GM19025 (cell line): Measurements from ENCODE around the gene SIGLEC14.

Experiments used
- ATAC-seq: cut with Tn5 transposase; IDR thresholded peaks from one replicate; pipeline ENCODE4 v1.9.1; 2021; ENCODE audit warnings: mild to moderate bottlenecking, low read depth, moderate library complexity; ENCODE audit not compliant: unreplicated experiment

SIGLEC14 gene

DNA sequence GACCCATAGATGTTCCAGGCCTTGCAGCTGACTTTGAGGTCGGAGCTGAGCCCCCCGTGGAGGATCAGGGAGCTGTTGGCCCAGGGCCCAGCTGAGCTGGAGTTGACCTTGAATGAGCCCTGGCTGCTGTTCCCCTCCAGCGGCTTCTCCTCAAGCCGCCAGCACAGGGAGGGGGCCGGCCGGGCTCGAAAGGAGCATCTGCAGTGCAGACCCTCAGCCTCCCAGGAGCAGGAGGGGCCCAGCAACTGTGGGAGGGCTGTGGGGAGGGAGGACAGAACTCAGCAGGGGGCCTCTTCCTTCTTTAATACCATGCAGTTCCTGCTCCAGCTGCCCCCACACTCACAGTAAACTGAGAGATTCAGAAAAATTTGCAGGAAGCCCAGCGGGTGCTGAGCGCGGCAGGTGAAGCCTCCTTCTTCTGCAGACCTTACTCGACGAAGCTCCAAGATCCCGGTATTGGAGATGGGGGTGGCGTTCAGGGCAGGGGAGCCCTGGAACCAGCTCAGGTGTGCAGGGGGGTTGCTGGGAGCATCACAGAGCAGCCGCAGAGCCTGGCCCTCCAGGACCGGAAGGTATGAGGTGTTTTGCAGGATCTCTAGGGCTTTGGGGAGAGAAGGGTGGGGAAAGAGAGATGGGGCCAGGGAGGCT, 19.0 kb downstream of the SIGLEC14 start:
- no peak for ATAC-seq

DNA sequence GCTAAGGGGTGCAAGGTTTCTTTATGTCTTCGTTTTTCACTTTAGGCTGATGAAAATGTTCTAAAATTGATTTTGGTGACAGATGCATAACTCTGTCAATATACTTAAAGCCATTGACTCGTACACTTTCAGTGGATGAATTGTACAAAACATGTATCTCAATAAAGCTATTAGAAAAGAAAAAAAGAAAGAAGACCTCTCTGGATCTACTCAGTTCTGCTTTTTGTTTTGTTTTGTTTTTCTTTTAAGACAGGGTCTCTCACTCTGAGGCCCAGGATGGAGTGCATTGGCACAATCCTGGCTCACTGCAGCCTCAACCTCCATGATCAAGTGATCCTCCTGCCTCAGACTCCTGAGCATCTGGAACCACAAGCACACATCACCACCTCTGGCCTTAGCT, 19.9 kb downstream of the SIGLEC14 start:
- ATAC-seq, result no peak

DNA sequence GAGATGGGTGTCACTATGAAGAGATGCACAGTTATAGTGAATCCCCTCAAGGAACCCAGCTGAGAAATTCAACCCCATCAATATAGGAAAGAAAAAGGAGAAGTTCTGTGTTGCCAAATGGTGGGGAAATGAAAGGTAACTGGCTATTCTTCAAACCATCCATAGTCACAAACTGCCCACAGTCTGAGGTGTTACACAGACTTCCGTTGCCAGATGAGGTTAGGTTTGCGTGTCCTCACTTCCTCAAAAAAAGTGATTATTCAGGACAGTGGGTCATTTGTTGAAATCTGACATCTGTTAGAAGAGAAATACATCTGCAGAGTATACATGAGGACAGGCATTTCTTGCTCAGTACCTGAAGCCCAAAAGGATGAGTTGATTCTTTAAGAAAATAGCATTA, 25.4 kb downstream of the SIGLEC14 start:
- ATAC-seq, result no peak

DNA sequence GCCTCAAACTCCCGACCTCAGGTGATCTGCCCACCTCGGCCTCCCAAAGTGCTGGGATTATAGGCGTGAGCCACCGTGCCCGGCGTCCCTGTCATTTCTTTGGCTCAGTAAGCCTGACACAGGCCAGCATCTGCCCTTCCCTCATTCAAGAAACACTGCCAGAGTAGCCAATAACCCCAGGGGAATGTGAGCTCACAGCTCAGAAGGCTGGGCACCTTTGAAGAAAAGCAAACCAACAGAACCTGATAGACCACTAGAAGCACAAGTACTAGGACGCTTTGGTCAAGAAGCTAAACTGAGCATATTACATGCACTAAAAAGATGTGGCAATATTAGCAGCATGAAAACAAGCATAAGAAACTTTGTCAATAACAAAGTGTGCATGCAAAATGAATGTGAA, 30.6 kb downstream of the SIGLEC14 start:
- ATAC-seq, result no peak

DNA sequence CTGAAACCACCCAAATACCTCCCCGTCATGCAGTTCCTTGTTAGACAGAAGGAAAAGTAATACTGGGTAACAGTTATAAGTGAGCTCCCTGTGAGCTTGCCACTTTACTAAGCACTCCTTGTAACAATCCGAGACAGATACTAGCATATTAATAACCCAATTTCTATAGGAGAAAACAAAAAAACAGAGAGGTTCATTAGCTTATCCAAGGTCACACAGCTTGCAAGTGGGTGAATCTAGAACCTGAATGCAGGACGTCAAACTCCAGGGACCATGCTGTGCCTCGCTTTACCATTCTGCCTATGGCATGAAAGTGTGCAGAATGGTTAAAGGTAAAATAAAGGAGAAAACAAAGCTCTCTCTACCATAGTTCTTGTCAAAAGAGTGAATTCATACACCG, 31.8 kb downstream of the SIGLEC14 start:
- ATAC-seq, result no peak

DNA sequence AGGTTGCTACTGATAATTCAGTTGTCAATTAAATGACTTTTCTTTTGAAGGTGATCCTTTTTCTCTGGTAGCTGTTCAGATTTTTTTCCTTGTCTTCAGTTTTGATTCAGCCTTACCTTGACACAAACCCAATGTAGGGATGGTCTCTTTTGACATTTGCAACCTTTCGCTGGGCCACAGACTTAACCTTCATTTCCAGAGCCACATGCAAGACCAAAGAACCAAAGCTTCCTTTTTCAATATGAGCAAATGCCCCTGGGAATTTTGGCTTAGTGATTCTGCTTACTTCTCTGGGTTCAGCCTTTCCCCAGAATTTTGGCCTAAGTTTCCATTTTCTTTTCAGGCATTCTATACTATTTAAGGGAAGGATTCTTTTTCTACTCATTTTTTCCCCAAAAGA, 36.0 kb downstream of the SIGLEC14 start:
- no peak for ATAC-seq

DNA sequence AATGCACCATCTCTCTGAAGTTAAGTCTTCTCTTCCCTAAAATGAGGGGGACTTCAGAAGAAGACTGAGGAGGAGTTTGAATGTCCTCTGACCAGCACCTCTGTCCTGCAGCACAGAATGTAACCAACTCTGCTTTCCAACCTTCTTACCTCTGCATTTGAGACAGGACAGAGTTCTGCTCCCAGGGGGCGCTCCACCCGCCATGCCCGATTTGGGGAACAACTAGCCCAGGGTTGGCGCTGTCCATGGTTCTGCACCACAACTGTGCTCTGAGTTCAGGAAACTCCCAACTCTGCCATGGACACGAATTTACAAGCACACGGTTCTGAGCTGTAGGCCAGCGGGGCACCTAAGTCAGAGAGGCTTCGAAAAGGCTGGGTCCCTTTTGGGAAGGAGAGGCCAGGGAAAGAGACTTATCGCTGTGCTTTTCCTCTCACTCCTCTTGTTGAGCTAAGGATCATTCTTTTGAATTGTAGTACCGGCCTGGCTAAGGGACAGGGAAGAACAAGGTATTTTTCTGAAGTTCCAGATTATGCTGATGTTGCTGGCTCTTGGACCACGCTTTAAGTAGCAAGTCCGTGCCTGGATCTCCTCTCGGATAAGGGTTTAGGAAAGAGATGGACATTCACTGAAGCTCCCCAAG, 38.6 kb downstream of the SIGLEC14 start:
- ATAC-seq, result no peak

DNA sequence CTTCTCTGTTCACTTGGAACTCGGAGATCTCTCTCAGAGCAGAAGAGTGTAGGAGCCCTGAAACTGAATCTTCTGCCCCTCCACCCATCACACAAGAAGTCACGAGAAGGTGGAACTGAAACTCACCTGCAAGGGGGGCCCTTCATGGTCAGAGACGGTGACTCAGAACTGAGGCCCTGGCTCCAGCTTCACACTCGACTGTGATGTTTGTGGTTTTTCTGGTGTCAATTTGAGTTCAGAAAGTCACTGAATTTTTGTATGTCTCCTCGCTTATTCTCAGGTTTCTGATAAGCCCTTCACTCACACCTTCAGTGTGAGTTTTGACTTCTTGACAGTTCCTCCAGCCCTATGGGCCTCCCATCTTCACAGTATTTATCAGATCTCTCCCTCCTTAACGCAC, 39.5 kb downstream of the SIGLEC14 start:
- ATAC-seq, result peak; percentile 96

DNA sequence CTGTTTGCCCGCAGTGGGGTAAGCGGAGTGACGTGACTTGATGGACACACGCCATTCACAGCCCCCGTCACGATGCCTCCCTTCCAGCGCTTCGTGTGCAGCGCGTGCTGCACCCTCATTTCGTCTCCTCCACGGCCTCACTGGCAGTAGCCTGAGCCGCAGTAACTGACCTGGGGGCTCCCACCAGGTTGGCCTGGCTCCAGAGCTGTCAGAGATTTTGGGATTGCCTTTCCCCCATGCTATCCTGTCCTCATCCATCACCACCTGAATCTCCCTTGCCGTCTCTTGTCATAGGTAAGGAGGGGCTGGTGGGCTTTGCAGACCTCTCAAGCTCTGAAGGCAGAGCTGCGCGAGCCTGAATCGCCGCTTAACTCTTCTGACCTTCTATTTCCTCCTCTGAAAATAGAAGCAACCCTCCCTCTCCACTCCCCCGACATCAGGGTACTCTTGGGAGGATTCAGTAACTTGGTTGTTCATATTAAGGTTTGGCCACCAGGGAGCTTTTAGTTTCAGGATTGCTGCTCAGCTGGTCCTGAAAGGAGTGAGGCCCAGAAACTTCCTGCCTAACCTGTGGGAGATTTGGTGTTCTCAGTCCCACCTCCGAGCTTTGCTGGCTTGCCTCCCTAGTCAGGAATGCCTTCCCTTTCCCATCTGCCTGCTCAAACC, 44.3 kb downstream of the SIGLEC14 start:
- no peak for ATAC-seq

DNA sequence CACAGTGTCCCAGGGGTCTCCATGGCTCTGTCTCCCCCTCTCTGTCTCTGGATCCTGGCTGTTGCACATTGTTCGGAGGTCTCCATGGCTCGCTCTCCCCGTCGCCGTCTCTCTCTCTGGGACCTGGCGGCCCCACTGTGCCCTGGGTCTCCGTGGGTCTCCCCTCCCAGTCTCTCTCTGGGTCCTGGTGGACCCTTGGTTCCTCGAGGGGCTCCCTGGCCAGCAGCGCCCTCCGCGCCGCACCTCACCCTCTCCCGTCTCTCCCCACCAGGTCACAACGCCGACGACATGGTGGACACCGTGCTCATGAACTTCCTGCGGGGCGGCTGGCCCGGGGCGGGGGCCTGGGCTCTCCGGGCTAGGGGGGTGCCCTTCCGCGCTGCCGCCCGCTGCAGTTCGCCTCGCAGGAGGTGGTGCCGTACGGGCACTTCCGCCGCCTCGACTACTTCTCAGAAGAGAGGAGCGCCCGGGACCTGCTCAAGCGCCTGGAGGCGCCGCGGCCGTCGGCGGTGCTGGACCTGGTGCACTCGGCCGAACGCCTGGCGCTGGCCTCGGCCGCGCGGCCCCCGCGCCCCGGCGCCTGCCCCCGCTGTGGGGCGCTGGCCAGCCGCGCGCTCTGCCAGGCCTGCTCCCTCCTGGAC, 45.6 kb downstream of the SIGLEC14 start:
- ATAC-seq, result no peak

DNA sequence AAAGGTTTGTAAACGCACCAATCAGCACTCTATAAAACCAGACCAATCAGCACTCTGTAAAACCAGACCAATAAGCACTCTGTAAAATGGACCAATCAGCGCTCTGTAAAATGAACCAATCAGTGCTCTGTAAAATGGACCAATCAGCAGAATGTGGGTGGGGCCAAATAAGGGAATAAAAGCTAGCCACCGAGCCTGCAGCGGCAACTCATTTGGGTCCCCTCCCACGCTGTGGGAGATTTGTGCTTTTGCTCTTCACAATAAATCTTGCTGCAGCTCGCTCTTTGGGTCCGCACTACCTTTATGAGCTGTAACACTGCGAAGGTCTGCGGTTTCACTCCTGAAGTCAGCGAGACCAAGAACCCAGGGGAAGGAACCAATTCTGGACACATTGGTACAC, 47.5 kb downstream of the SIGLEC14 start:
- no peak for ATAC-seq

DNA sequence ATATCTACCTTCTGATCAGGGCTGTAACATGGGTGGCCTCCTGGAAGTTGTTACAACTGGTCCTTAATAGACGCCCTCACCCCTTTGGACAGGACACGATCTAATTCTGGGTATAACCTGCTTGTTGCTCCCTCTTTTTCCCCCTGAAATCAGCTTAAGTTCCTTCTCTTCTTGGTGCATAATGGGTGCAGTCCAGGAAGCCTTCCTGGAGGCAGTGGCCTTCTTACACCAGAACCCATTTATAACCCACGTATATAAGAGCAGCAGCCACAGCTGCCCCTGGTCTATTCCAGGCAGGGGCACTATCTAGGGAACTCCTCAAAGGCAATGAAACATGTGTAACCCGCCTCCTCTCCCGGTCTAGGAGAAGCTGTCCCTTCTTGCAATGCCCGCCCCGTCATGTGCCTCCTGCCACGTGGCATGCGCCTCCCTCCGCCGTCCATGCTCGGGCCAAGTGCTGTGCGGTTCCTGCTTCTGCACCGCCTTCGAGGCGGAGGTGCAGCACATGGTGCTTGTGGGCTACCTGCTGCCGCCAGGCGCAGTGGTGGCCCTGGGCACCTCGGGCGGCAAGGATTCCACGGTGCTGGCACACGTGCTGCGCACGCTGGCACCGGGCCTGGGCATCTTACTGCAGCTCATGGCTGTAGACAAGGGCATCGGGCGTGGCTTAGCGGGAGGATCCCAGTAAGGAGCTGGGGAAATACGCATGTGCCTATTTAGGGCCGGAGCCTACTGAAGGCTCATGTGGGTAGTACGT, 48.3 kb downstream of the SIGLEC14 start:
- no peak for ATAC-seq

DNA sequence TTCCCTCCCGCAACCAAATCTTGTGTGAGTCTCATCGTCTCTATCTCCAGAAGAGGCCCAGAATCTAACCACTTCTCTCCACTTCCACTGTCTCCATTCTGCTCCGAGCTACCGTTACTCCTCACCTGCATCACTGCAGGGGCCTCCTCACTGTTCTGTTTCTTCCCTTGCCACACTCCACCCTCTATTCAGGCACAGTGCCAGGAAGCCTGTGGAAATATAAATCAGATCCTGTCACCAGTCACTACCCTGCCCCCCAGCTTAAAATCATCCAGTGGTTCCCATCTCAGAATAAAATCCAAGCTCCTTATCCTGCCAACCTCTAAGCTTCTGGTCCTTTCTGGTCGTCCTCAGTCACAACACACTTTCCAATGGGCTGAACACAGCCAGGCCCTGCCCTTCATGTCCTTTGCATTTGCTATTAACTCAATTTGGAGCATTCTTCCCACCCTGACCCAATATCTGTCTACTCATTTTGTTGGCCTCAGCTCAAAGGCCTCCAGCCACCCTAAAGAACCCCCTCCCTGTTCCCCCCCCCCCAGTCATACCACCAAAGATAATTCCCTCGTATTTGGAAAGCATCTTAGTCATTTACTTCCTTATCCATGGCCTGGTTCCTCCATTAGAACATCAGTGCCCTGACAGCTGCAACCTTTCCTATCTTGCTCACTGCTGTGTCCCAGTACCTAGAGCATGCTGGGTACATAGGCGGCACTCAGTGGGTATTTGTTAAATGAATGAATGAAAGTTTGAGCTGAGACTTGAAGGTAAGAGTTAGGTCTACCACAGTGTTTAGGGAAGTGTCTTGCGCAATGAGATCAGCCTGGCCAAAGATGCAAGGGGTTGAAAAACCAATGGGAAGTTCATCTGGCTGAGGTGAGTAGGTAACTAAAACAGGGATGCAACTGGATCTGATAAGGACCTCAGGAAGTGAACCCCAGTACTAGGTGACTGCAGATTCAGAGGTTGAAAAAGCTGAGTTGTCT, 51.1 kb downstream of the SIGLEC14 start:
- no peak for ATAC-seq

DNA sequence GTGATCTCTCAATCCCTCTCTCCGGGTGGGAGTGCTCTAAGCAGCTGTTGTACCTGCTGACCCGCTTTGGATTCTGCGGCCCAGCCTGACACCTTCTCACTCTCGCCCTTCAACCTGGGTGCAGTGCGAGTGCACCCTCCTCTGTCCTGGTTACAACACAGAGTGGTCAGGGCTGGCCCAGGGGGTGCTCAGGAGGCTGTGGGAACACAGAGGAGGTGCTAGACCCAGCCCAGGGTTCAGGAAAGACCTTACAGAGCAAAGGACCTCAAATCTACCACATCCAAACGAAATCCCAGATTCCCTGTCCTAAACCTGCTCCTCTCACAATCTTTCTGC, 51.9 kb downstream of the SIGLEC14 start:
- ATAC-seq, result no peak

DNA sequence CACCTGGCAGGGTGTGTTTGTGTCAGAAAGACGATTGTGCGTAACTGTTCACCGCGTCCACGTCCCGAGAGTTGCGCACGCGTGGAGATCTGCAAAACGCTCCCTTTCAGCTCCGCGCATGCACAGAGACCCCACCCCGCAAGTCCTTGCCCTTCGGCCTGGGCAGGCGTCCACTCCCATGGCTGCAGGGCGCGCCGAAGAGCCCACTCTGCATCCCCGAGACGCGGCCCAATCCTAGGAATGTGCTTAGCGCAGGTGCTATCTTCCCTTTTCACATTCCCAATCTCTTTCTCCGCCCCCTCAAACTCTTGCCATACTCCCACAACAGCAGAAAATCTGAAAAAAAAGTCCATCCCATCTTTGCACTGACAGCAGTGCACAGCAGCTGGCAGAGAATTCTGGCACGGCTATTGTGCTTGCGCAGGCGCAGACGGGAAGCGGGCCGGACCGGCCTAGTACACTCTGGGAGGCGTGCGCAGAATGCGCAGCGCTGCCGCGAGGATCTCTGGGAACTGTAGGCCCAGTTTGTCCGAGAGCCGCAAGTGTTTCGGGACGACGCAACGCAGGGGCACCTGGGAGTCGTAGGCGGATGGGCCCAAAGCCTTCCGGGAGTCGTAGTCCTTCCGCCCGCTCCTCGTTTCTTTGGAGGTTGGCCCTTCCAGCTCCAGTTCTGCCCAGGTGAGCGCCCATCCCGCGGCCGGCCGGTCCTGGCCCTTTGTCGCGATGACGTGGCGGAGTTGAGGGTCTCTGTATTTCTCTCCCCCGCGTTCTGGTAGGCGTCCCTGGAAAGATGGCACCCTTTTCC, 52.5 kb downstream of the SIGLEC14 start:
- peak; percentile 100 for ATAC-seq

DNA sequence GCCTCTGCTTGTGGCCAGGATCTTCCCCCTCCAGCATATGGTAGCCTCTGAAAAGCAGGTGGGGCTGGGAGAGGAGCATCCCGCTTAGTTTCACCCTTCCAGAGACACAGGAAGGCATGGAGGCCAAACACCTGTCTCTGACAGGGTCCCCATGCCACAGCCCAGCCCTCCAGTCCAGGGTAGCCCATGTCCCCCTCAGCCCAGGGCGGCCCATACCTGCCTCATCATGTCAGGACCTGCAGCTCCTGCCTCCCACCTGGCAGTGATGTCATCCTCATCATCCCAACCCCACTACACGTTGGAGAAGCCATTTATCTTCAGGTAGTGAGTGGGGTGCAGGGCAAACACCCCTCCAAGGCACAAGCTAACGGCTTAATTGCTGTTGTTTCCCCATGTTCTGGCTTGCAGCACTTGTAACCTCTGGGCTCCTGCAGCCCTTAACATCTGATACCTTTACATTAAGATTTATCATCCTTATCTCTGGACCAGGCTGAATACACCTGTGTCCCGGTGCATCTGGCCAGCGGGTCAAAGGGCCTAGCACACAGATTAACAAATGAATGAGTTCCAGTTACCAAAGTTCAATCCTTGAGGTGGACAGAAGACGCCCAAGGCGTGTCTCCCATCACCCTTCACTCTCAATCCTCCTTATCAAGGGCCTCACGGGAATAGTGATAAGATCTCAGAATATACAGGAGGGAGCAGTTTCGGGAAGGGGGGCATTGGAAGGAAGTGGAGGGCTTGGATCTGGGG, 53.3 kb downstream of the SIGLEC14 start:
- ATAC-seq, result no peak
